Activated CD8-positive, alpha-beta memory T cell treated with anti-CD3 and anti-CD28 coated beads, Interleukin-2, amount 50 U/mL, for 4 hours (primary cell): ENCODE results near the gene KRTAP5-10.
"Not testable (repeated sequence)": the region's sequence is repeated elsewhere in the genome, so short reads cannot be mapped to it uniquely, and the experiment has no call there.

ENCODE experiments used
- DNase-seq: peaks from one replicate; pipeline ENCODE4 v3.0.0-alpha.2; 2020

Gene KRTAP5-10

DNA sequence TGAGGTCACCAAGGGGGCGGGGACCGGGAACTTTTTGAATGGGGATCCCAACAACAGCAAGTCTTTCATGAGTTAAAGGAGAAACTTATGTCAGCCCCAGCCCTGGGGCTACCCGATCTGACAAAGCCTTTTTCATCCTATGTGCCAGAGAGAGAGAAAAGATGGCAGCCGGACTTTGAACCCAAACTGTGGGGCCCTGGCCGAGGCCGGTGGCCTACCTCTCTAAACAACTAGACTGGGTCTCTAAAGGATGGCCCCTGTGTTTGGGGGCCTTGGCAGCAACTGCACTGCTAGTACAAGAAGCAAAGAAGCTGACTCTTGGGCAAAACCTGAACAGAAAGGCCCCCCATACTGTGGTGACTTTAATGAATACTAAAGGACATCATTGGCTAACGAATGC lies 48.6 kb downstream of the KRTAP5-10 start:
- DNase-seq: not testable (repeated sequence)

GRCh38 chr11:71614366-71614917 lies 49.1 kb downstream of the KRTAP5-10 start:
- DNase-seq: not testable (repeated sequence)

- not testable (repeated sequence) for DNase-seq
Observed at GRCh38 chr11:71615003-71615402, 49.6 kb downstream of the KRTAP5-10 start.
